Measurements from ENCODE around the gene COA1.

COA1 gene

GRCh38 chr7:43769281-43769680, 40.0 kb upstream of the COA1 start:
- no peak for DNase-seq (ENCODE audit: low read depth, low spot score)
- POLR2A ChIA-PET: no interaction called here

GRCh38 chr7:43768887-43769272, 39.6 kb upstream of the COA1 start:
- POLR2A ChIA-PET: no interaction called here
- DNase-seq (ENCODE audit: low read depth, low spot score): no peak
- CTCF ChIA-PET: interaction anchor here (1.3 kb wide), 1 partner anchor 69 kb away, joined by 3 read pairs; no protein-coding TSS in a partner anchor
- no peak for TF ChIP-seq CTCF (IDR thresholded peaks at IDR 0.05; ENCODE audit: insufficient read depth, low read length, missing control alignments)
- no peak overlapping the region for H3K4me3 ChIP-seq (ENCODE audit: low read depth, low read length)

More at GRCh38 chr7:43769281-43769680, 40.0 kb upstream of the COA1 start:
- no peak overlapping the region for H3K4me3 ChIP-seq (ENCODE audit: low read depth, low read length)
- CTCF ChIA-PET: no interaction called here
- TF ChIP-seq CTCF (IDR thresholded peaks at IDR 0.05; ENCODE audit: insufficient read depth, low read length, missing control alignments): no peak

- no peak overlapping the region for H3K4me3 ChIP-seq (ENCODE audit: low read depth, low read length)
- no peak for DNase-seq (ENCODE audit: low read depth, low spot score)
- TF ChIP-seq CTCF (IDR thresholded peaks at IDR 0.05; ENCODE audit: insufficient read depth, low read length, missing control alignments): no peak
- ChIA-PET POLR2A (no interaction called here), CTCF (interaction anchor here (0.9 to 1.3 kb wide), 3 partner anchors 69 to 186 kb away, joined by 3 to 4 read pairs (median 3); no protein-coding TSS in a partner anchor)
These were observed 39.0 kb upstream of the COA1 start for GRCh38 chr7:43768201-43768886.

GRCh38 chr7:43767311-43767710, 38.0 kb upstream of the COA1 start:
- POLR2A ChIA-PET: interaction anchor here (0.6 kb wide), 1 partner anchor 71 kb away, joined by 3 read pairs; no protein-coding TSS in a partner anchor
- DNase-seq (ENCODE audit: low read depth, low spot score): no peak
- TF ChIP-seq CTCF (IDR thresholded peaks at IDR 0.05; ENCODE audit: insufficient read depth, low read length, missing control alignments): no peak
- no peak overlapping the region for H3K4me3 ChIP-seq (ENCODE audit: low read depth, low read length)
- CTCF ChIA-PET: interaction anchor here (1.3 to 2.2 kb wide), 2 partner anchors 72 to 185 kb away, joined by 4 to 7 read pairs; no protein-coding TSS in a partner anchor

- POLR2A ChIA-PET: no interaction called here
- no peak overlapping the region for H3K4me3 ChIP-seq (ENCODE audit: low read depth, low read length)
- DNase-seq (ENCODE audit: low read depth, low spot score): no peak
- CTCF ChIA-PET: interaction anchor here (2.2 kb wide), 1 partner anchor 73 kb away, joined by 7 read pairs; no protein-coding TSS in a partner anchor
- no peak for TF ChIP-seq CTCF (IDR thresholded peaks at IDR 0.05; ENCODE audit: insufficient read depth, low read length, missing control alignments)
These were observed 37.2 kb upstream of the COA1 start for GRCh38 chr7:43766564-43766963.

- ChIA-PET POLR2A (interaction anchor here (0.6 to 1.4 kb wide), 2 partner anchors 20 to 878 kb away, joined by 3 read pairs; no protein-coding TSS in a partner anchor), CTCF (interaction anchor here (1.3 to 1.5 kb wide), 3 partner anchors 11 to 74 kb away, joined by 4 to 10 read pairs (median 5); no protein-coding TSS in a partner anchor)
- no peak for DNase-seq (ENCODE audit: low read depth, low spot score)
- TF ChIP-seq CTCF (IDR thresholded peaks at IDR 0.05; ENCODE audit: insufficient read depth, low read length, missing control alignments): no peak
- H3K4me3 ChIP-seq (ENCODE audit: low read depth, low read length): no peak overlapping the region
These were observed 35.6 kb upstream of the COA1 start for GRCh38 chr7:43764807-43765491.
